NT2/D1 (cell line): ENCODE measurements around the gene PLXDC2.

Experiments
- SUZ12 ChIP-seq: IDR thresholded peaks from 2 replicates; pipeline ENCODE4 v1.6.1; 2011; ENCODE audit not compliant: insufficient read length, insufficient read depth; ENCODE audit errors: extremely low read depth
- YY1 ChIP-seq: IDR thresholded peaks from 2 replicates; pipeline ENCODE4 v1.6.1; 2011; ENCODE audit not compliant: insufficient read length, insufficient read depth
- ZNF274 ChIP-seq: IDR thresholded peaks from 2 replicates; pipeline ENCODE4 v1.6.1; 2011; ENCODE audit warnings: mild to moderate bottlenecking, low read depth, low read length

DNA sequence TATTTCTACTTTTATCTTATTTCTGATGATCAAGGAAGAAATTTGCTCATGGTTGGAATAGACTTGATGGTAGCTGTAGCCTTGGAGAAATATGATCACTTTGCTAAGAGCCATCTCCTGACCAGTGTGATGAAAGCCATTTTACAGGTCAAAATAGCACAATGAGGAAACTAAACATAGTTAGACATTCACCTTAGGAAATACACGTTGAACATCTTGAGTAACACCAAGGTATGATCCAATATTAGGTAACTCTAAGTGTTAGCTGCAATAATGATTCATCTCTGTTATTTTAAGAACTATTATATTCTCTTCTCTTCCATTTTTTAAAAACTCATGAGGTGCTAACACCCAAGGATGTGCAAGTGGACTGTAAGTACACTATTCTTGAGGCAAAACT is 328.0 kb downstream of the PLXDC2 start:
- TF ChIP-seq ZNF274 (no peak), SUZ12 (no peak), YY1 (no peak)
